CD4-positive, alpha-beta T cell treated with Interleukin-1 beta for 1 hour (primary cell): ENCODE measurements around the gene CHI3L1.

Source experiments
- DNase-seq, 2 donors: peaks; one replicate each; pipeline ENCODE4 v3.0.0-alpha.2; 2020 to 2022

Gene CHI3L1

DNA sequence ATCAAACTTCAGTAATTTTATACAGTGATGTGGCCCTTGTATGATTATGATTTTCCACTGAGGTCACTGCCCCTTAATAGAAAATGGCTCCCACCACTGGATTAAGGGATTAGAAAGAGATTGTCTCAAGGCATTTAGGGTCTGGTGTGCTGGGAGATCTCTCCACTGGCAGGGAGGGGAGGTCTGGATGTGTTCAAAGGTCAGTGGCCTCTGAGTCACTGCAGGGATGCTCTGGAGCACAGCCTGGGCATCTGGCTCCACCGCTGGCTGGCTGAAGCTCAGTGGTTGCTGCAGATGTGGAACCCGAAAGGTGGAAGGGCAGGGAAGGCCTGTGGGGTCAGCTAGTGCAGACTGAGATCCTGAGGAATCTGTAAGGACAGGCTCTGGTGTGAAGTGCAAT lies 18.3 kb upstream of the CHI3L1 start:
- DNase-seq: no peak

DNA sequence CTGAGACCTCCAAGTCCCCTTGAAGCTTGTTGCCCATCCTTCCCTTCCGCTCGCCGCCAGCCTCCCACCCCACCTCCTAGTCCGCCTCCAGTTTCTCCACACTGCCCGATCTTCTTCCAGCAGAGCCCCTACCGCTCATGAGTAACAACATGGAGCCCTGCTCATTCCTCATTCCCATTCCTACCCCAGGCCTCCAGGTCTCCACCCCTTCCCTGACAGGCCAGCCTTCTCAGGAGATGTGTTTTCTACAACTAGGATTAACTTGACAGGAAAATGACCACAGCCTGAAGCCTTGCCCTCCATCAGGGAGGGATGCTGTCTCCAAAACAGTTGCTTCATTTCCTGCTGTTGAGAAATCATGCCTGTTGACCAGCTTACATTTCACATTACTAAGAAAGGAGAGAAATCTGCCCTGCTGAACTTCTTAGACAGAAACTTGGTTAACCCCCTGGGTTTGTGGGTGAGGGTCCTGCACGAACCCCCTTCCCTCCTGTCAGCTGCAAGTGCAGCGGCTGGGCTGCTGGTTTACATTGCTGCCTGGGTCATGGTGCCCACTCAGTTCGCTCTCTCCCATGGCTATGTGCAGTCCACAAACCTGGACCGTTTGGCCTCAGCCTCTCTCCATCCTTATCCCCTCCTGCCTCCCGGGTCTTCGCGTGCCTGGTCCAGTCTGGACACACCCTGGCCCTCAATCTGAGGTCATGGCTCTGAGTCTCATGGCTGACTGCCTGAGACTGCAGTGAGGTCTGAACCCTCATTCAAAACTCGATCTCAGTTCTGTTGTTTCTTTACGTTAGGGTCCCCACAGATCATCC lies 16.1 kb upstream of the CHI3L1 start:
- DNase-seq: no peak

DNA sequence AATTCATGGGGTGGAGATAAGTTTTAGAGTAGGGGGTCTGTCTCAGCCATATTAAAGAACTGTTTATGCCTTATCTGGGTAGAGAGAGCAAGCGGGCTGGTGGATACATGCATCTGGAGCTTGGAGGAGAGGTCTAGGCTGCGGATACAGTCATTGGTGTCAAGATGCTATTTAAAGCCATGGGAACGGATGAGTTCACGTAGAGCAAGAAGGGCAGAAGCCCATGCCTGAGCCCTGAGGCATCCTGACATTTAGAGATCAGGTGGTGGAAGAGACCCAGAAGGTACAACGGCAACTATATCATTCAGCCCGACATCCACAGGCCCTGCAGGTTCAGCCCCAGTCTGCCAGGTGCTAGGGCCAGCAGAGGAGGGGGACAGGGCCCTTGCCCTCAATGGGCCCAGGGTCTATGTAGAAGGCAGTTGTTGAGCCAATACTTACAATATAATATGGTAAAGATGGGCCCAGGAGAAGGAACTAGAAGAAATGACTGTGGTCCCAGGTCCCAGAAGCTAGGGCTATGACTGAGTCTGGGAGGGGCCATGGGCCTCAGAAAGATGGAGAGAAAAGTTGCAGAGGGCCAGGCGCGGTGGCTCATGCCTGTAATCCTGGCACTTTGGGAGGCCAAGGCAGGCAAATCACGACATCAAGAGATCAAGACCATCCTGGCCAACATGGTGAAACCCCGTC lies 15.2 kb upstream of the CHI3L1 start:
- DNase-seq: no peak

DNA sequence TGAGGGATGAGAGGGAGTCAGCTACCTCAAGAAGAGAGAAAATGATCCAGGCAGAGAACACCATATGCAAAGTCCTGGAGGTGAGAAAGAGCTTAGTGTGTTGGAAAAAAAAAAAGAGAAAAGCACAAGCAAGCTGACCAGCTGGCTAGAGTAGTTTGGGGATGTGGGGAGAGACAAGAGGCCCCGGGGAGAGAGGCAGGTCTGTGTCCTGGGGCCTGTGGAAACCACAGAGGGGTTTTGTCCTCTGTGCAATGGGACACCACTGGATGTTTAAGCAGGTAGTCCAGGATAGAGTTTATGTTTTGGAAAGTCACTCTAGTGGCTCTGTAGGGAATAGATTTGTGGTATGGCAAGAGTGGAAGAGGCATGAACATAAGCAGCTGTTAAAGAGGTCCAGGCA lies 14.4 kb upstream of the CHI3L1 start:
- no peak for DNase-seq

DNA sequence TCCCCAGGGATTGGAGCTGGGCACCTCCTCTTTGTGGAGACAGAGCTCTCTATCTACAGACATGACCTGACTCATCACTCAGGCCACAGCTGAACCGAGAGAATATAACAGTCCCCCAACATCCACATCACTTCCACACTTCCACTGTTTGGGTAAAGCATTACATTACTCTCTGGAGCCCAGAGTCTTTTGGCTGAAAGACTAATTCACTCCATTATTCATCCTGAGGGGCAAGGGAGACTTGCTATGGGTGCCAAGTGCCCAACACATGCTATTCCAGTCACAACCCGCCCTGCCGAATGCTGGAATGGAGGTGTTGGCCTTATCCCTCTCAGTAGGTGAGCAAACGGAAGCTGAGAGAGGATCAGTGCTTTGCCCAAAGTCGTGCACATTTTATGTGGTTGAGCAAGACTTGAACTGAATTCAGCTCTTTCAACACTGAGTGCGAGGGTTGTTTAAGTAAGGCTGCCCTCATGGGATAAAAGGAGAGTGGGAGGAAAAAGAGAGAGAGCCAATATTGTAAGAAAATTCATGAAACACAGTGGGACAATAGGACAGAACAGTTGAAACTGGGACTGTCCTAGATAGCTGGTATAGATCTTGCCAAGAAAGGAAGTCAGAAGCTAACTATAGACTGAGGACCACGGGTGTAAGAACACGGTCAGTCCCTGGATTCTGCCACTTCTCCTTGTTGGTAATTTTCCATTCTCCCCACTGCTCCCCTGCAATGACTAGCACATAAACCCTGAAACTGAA lies 13.5 kb upstream of the CHI3L1 start:
- no peak for DNase-seq

DNA sequence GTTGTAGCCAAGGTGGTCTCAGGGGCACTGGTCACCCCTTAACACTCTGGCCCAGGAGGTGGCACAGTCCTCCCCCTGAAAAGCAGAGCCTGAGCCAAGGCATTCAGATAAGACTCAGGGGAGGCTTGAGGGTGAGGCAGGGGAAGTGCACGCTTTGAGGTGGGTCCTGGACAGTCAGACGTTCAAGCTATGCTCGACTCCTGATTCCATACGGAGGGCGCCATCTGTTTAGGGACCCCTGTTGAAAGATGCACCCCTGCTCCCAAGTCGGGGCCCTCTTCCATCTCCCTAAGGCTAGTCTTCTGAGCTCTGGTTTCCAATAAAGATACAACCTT lies 12.9 kb upstream of the CHI3L1 start:
- DNase-seq: no peak

DNA sequence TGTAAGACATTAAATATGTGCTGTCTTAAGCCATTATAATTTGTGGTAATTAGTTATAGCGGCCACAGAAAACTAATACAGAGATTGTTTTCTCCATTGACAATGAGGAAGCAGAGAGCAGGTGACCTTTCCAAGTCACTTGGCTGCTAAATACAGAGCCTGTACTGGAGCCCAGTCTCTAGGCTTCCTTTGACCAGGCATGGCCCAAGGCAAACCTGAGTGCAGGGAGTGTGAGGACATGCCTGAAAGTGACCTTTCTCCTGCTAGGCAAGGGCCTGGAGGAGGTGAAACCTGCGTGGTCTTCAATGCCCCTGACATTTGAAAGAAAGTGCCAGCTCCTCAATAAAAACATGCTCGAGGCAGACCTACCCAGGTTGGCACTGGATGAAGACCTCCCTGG lies 12.5 kb upstream of the CHI3L1 start:
- DNase-seq: no peak

DNA sequence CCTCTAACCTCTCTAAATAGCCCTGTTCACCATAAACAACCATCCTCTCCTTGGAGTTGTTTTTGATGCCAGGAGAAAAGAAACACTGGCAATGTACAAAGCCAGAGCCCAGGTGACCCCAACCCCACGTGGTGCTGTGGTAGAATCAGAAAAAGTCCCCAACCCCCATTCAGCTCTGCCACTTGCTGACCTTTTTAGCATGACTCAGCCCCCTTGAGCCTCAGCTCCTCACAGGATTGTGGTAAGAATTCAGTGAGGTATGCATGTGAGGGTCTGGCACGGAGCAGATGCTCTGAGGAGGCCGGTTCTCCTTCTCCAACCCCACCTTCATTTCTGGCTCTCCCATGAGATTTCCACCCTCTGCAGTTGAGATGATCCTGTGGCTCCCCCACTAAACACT lies 11.1 kb upstream of the CHI3L1 start:
- DNase-seq: no peak

DNA sequence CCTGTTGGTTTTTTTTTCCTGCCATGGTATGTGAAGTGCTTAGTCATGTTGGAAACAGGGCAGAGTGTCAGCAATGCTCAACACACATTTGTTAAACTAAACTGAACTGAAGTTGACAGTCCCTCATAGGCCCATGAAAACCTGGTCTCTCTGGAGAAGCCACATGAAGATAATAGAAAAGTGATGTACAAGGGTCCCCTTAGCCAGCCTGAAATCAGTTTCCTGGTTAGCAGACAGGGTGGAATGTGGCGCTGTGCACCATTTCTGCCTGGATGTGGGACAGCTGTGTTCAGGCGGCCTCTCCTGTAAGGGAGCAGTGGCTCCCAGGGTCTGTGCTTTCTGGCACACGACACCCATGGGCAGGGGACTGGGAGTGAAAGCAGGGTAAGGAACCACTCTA lies 9.9 kb upstream of the CHI3L1 start:
- no peak for DNase-seq

DNA sequence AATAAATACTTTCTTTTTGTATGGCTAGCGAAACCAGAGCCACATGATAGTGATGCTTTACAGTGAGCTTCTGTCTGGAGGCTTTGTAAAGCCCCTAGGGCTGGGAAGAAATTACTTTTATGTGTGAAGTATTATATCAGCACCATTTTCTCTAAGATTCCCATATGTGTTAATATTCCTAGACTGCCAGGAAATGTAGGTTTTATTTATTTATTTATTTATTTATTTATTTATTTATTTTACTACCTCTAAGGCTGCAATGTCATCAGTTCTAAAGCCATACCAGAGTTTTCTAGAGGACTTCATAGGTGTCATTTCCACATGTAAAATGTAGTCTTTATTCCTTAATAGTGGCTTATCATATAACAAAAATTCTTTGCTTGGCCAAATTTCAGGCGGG lies 4.4 kb upstream of the CHI3L1 start:
- no peak for DNase-seq

DNA sequence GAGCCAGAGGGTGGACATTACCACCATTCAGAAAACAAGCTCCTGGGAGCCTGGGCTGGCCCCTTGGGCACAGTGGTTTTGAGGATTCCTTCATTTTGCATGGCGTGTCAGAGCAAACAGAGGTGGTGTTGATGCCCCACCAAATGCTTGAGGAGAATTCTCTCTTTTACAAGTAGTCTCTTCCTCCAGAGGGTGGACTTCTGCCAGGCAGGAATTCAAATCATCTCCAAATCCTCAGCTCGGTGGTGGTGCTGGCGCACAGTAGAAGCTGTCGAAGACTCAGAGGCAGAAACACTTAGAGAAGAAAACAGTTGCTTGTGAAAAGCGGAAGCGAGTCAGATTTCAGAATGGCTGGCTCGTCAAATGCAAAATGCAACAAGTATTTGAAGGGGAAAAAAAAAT lies 3.4 kb upstream of the CHI3L1 start:
- DNase-seq: no peak

DNA sequence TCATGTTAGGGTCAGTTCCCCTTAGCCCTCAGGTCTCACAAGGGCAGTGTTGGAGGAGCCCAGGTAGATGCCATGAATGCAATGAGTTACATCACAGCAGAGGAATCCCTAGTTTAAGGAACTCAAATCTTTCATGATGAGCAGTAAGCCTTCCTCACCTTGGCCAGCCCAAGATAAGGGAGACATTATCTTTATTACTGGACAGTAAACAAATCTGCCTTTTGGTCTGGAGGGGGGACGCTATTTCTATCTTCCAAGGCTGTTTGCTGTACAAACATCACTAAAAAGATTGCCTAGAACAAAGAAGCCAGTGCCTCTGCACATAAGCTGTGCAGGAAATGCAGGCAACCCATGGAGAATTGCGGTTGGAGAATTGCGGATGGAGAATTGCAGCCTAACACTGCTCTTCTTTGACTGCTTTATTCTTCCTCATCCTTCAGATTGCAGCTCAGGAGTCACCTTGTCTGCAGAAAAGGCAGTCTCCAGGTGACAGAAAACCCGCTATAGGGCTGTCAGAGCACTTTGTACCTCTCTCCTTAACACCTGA lies 2.3 kb upstream of the CHI3L1 start:
- DNase-seq: no peak

DNA sequence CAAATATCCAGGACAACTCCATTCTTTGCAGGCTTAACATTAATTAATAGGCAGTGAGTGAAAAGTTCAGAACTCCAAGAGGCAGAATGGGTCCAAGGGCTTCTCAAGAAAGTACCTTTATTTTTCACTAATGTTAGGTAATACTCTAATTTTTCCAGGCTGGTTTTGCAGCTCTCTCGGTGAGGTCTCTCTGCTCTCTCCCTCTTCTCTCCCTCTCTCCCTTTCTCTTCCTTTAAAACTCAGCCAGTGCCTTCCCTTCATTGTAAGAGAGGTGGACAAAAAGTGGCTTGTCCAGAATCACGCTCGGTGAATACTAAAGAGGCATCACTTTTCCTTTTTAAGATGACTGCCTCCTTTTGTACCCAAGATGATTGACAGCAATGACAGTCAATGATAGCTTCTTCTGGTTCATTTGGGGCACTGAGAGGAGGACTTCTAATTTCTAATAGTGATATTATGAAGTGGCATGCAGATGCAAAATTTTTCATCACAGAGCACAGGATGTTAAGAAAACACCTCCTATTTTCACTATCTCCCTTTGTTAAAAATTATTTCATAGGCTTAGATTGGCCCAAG lies 1.3 kb upstream of the CHI3L1 start:
- no peak for DNase-seq

DNA sequence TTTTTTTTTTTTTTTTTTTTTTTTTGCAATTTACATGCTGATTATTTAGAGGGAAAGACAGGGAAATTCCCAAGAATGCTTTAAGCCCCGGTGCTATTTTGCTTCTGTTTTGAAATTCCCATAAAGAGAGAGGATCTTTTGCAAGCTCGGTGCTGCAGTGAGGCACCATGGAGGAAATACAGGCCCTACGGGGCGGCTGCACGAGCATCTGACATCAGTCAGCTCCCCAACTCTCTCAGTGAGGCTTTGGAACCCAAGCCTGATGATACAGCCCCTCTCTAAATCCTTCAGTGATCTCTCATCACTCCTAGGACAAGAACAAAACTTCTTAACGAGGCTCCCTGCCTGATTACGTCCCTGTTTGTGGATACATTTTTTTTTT lies 791 bp upstream of the CHI3L1 start:
- DNase-seq: no peak

DNA sequence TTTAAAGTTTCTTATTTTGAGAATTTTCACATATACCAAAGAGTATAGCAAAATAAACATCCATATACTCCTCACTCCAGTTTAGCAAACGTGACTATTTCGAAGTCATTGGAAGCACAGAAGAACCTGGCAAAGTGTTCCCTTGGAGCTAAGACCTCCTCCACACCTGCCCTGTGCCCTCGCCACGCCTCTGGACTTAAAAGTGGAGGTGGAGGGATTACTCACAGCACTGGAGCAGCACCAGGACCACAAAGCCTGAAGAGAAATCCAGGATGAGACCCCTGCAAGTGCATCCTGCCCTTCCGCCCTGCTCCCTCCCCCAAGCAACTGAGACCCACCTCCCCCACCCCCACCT lies 436 bp downstream of the CHI3L1 start:
- DNase-seq: no peak

DNA sequence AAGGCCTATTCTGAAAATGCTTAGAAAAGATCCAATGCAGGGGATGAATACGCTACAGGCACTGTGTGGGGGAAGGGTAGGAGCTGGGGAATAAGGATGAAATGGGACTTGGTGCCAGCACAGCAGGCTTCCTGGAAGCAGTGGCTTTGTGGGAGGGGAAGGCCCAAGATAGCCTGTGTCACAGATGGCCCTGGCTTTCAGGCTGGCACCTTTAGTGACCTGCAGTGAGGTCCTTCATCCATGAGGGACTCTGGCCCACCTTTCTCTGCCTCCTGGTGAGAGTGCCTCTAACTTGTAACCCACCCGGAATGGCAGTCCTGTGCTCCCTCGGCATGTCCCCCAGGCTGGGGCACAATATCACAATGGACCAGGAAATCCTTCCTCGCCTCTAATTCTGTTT lies 919 bp downstream of the CHI3L1 start:
- no peak for DNase-seq

DNA sequence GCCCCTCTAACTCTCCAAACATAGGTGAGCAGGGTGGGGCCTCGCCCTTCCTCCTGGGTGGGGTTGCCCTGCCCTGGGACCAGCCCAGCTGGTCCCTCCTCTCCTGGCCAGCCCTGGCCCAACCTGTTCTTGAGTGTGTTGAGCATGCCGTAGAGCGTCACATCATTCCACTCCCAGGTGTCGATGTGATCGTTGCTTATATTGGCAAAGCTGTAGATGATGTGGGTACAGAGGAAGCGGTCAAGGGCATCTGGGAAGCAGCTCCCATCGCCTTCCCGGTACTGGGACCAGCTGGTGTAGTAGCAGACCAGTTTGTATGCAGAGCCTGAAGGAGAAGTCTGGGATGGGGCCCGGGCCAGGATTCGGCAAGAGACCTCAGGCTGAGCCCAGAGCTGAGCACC lies 1.4 kb downstream of the CHI3L1 start:
- no peak for DNase-seq

DNA sequence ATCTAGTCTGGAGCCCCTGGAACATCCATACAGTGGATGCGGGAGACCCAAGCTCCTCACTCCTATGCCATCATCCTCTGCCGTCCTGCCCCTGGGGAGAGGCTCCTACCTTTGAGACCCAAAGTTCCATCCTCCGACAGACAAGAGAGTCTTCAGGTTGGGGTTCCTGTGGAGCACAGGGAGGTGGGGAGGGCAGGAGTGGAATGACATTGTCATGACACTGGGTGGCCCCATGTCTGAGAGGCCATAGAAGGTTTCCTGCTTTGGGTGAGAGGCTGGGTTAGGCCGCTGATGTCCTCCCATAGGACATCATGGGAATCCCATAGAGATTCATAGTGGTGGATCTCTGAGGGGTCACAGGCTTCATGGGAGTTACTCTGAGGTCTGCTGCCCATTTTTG lies 2.0 kb downstream of the CHI3L1 start:
- no peak for DNase-seq

DNA sequence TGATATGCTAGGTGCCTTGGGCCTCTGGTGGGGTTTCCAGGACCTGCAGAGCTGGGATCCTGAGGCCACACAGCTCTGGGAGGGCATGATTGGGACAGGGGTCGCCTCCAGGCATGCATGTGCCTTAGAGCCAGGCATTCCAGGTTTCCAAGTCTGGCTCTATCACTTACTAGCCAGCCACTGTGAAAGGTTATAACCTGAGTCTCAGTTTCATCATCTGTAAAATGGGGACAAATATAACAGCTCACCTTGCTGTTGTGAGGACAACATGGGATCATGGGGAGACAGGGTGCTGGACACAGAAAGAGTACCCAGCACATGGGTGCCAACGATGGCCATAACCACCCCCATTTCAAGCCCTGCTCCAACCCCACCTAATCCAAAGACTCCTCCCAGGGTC lies 2.7 kb downstream of the CHI3L1 start:
- no peak for DNase-seq

DNA sequence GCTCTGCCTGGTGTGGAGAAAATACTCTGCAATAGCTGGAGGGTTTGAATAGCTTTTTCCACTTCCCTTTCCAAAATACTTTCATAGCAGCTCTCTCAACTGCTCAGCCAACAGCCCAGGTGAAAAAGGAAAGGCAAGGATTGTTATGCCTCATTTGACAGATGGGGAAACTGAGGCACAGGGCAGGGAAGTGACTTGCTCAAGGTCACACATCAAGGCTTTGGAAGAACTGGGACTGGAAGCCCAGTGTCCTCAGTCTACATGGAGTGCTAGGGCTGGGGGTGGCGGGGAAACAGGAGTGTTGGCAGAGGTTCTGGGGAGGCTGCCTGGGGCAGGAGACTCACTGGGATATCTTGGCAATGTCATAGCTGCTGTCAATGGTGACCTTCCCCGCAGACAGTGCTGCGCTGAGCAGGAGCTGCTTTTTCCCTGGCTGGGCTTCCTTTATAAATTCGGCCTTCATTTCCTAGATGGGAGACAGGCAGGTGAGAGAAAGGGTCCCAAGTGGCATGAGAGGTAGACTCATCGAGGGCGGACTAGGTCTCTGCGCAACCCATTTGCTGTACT lies 4.0 kb downstream of the CHI3L1 start:
- DNase-seq: no peak

DNA sequence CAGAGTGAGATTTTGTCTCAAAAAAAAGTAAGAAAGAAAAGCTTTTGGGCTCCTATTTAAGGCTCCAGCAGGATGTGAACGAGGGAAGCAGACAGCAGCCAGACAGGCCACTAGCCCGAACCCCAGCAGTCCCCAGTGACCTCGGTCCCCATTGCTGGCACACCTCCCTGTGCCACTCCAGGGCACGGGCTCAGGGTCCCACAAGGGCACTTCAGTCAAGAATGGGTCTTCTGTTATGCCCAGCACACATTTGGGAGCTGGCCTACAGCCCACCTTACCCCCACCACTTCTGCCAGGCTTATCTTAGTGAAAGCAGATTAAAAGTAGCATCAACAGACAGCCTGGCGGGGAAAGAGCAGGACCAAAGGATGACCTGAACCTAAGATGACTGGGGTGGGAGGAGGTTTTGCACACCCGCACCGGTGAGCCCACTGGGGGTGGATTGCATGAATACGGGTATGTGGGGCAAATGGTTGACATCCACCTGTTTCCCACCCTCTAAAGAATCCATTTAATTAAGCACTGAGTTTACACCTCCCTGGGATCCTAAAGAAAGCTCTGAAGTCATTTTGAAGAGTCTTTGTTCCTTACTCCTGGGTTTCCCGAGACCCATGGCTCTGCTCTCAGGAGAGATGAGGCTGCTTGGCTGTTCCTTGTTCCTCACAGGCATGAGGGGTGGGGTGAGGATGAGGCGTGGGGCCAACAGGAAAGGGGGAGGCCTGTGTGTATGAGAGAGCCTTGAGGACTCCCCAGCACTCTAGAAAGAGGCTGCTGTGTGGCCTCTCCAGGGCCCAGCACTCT lies 4.7 kb downstream of the CHI3L1 start:
- no peak for DNase-seq

DNA sequence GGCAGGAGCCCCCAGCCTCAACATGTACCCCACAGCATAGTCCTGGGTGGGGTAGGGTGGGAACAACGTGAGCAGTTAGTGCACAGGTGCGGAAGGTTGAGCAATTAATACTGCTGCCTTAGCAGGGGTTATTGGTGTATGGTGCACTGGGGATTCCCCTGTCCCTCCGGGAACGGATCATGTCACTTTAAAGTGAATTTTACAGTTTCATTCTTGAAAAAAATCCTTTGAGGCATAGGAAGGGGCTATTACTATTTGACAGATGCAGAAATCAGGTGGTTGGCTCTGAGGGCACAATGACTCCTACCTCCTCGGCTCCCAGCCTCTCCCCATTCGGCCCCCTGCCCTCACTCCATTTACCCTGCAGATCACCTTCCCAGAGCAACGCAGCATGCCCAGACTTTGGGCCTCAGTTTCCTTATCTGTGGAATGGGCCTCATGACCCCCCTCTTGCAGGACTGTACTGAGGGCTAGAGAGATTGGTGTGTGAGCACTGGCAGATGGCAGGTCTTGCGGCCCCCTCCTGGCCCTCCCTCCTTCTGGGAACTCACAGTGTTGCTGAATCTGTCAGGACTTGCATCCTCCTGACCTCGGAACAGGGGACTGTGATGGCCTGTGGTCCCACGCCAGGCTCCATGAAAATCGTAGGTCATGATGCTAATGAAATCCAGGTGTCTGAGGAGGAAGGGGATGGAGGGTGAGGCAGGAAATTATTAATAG lies 5.7 kb downstream of the CHI3L1 start:
- DNase-seq: no peak
